Endothelial cell of umbilical vein (primary cell): Measurements from ENCODE around the gene WNT11. TPM values are rescaled to one million over a fixed set of nuclear protein-coding genes. Genes with fewer than 3 reads are reported as not detected.

Experiments used
- BruUV-seq: library from RNA; stranded (reverse); fragments of 400-500 nt; replicated peaks from 2 replicates; lab custom pipeline; 2021; lab: Mats Ljungman, UMichigan
- CTCF ChIA-PET: fragments of 300-600, 350-600 bp; sonication (Branson Sonifier 250); formaldehyde crosslinking; loops from one replicate; lab custom pipeline; 2021; ENCODE audit warnings: antibody characterized with exemption, inconsistent platforms; lab: Charles Lee
- POLR2A ChIA-PET: fragments of 300-600, 350-600 bp; sonication (Branson Sonifier 250); formaldehyde crosslinking; loops from one replicate; lab custom pipeline; 2021; ENCODE audit warnings: antibody characterized with exemption, inconsistent platforms; lab: Charles Lee
- DNase-seq: peaks from one replicate; pipeline ENCODE4 v3.0.0-alpha.2; 2011; ENCODE audit warnings: low read depth, low spot score
- FAIRE-seq: peaks from 2 replicates; lab custom pipeline; 2011; peaks lifted over from hg19 to GRCh38; lab: Jason Lieb, UNC
- H2AFZ ChIP-seq: 2 replicates; pipeline ENCODE4 v1.6.0; 2012; ENCODE audit warnings: low read depth, low read length, control low read depth, inconsistent platforms
- H3K27ac ChIP-seq: 2 replicates; pipeline ENCODE4 v1.5.1; 2011; ENCODE audit warnings: low read depth, mild to moderate bottlenecking, control low read depth, low read length, moderate library complexity; ENCODE audit not compliant: insufficient read depth
- H3K27me3 ChIP-seq, 2 experiments: 2 replicates each; pipeline versions ENCODE4 v1.6.0 to v1.6.1; 2011; ENCODE audit warnings: low read length in 2 of 2, mixed read lengths in 1 of 2; ENCODE audit not compliant: control insufficient read depth in 2 of 2, insufficient read depth in 2 of 2
- H3K36me3 ChIP-seq, 2 experiments: 2 replicates in 1 of 2; 3 replicates in 1 of 2; pipeline ENCODE4 v1.5.1; 2011; ENCODE audit warnings: low read length in 2 of 2, mild to moderate bottlenecking in 1 of 2, moderate library complexity in 1 of 2; ENCODE audit not compliant: control insufficient read depth in 2 of 2, insufficient read depth in 2 of 2; ENCODE audit errors: extremely low read depth in 1 of 2
- H3K4me1 ChIP-seq: 3 replicates; pipeline ENCODE4 v1.5.1; 2011; ENCODE audit warnings: mild to moderate bottlenecking, low read length; ENCODE audit not compliant: control insufficient read depth, insufficient read depth; ENCODE audit errors: extremely low read depth
- H3K4me2 ChIP-seq: 2 replicates; pipeline ENCODE4 v1.6.1; 2011; ENCODE audit warnings: low read length, control low read depth, mixed read lengths; ENCODE audit not compliant: insufficient read depth
- H3K4me3 ChIP-seq, 3 experiments: fragments of 200-600 bp in 1 of 3; sonication (generic), shearing (Covaris generic) in 1 of 3; replicated peaks in 1 of 3; 2 replicates each; pipeline ENCODE4 v1.5.1; 2011 to 2016; ENCODE audit warnings: control low read depth in 3 of 3, low read length in 3 of 3, mild to moderate bottlenecking in 2 of 3, inconsistent platforms in 1 of 3, low read depth in 1 of 3, moderate library complexity in 1 of 3; ENCODE audit not compliant: insufficient read depth in 1 of 3
- H3K79me2 ChIP-seq: 2 replicates; pipeline ENCODE4 v1.6.0; 2012; ENCODE audit warnings: low read length, inconsistent platforms; ENCODE audit not compliant: control insufficient read depth, insufficient read depth
- H3K9ac ChIP-seq: replicated peaks from 2 replicates; pipeline ENCODE3; 2011; ENCODE audit warnings: low read length, control low read depth; ENCODE audit not compliant: insufficient read depth; ENCODE audit errors: extremely low read depth
- H3K9me1 ChIP-seq: replicated peaks from 3 replicates; pipeline ENCODE4 v1.6.0; 2011; ENCODE audit warnings: mild to moderate bottlenecking, low read length; ENCODE audit not compliant: control insufficient read depth, insufficient read depth; ENCODE audit errors: extremely low read depth
- H3K9me3 ChIP-seq: replicated peaks from 2 replicates; pipeline ENCODE4 v1.5.1; 2012; ENCODE audit warnings: low read length, inconsistent platforms; ENCODE audit not compliant: control insufficient read depth, insufficient read depth
- H4K20me1 ChIP-seq: replicated peaks from 2 replicates; pipeline ENCODE3; 2011; ENCODE audit warnings: mild to moderate bottlenecking, low read length; ENCODE audit not compliant: control insufficient read depth, insufficient read depth; ENCODE audit errors: extremely low read depth
- CTCF ChIP-seq, 2 donors: IDR thresholded peaks; 1 replicate in 1 of 2; 2 replicates in 1 of 2; pipeline ENCODE4 v1.5.1; 2011; ENCODE audit warnings: low read length in 2 of 2, mild to moderate bottlenecking in 2 of 2, moderate library complexity in 2 of 2, control low read depth in 1 of 2, inconsistent platforms in 1 of 2, low read depth in 1 of 2; ENCODE audit not compliant: insufficient read depth in 1 of 2; ENCODE audit errors: extremely low read depth in 1 of 2
- EZH2 ChIP-seq: IDR thresholded peaks from 2 replicates; pipeline ENCODE4 v1.6.1; 2012; ENCODE audit warnings: borderline replicate concordance, low read depth, mild to moderate bottlenecking, moderate library complexity, low read length, inconsistent platforms; ENCODE audit not compliant: severe bottlenecking
- FOS ChIP-seq: IDR thresholded peaks from 2 replicates; pipeline ENCODE4 v1.6.1; 2011; ENCODE audit warnings: mild to moderate bottlenecking, low read length, moderate library complexity, borderline replicate concordance; ENCODE audit not compliant: insufficient read depth
- MYC ChIP-seq: IDR thresholded peaks from one replicate; pipeline ENCODE4 v1.6.1; 2011; ENCODE audit warnings: mild to moderate bottlenecking, low read depth, low read length
- POLR2A ChIP-seq: IDR thresholded peaks from 2 replicates; pipeline ENCODE4 v1.6.1; 2012; ENCODE audit warnings: low read depth, mild to moderate bottlenecking, control low read depth, low read length
- POLR2AphosphoS5 ChIP-seq: IDR thresholded peaks from 2 replicates; pipeline ENCODE4 v1.6.1; 2012; ENCODE audit warnings: low read depth, mild to moderate bottlenecking, control low read depth, low read length, moderate library complexity; ENCODE audit not compliant: insufficient read depth
- dilution Hi-C: fragments of 300-500 bp; cut with MboI; formaldehyde crosslinking; loops from one replicate; pipeline ENCODE4 v1.15.0; 2019; ENCODE audit warnings: low sequenced_read_pairs; ENCODE audit not compliant: extremely low pct_ligation_motif_present
- intact Hi-C: fragments of 100-400 bp; cut with micrococcal nuclease; formaldehyde crosslinking; loops from one replicate; pipeline ENCODE4 v1.10.0; 2022
- polyA plus RNA-seq, 4 experiments: library from polyadenylated mRNA; depleted of rRNA in 3 of 4; stranded (reverse) in 3 of 4; unstranded in 1 of 4; fragments of >200 nt; gene quantifications; 2 replicates each; pipeline versions ENCODE4 v1.2.1 to v1.2.3, GENCODE V29; 2011 to 2012; ENCODE audit warnings: missing spikeins in 1 of 4
- total RNA-seq: library from RNA; stranded (reverse); gene quantifications from 2 replicates; pipeline ENCODE4 v1.2.3, GENCODE V29; 2021

Gene WNT11
- total and polyA plus RNA-seq, 2 donors (not counting 3 experiments of a cell fraction or from before 2014, with no cell fraction given): not detected

- peaks cover 34 to 45% of the 10 kb centered on the region in 2 experiments for H3K27me3 ChIP-seq
- H3K36me3 ChIP-seq: no peaks in the 10 kb centered on the region
- no peaks in the 10 kb centered on the region for H4K20me1 ChIP-seq
- no peaks in the 10 kb centered on the region for H3K79me2 ChIP-seq
- dilution Hi-C loops: no loop called here
- BruUV-seq: no TSS peak
- no peak overlapping the region for H3K4me2 ChIP-seq
- no peak overlapping the region for H3K4me3 ChIP-seq
- intact Hi-C loops: no loop called here
- H3K27ac ChIP-seq: no peak overlapping the region
- H3K9ac ChIP-seq: no peak overlapping the region
- H2AFZ ChIP-seq: no peak overlapping the region
- H3K4me1 ChIP-seq: peaks cover 11% of the 10 kb centered on the region
- ChIA-PET CTCF (interaction anchor here (1.0 to 6.9 kb wide), 4 partner anchors 26 to 489 kb away, joined by 3 to 321 read pairs (median 4); no protein-coding TSS in a partner anchor), POLR2A (no interaction called here)
- FAIRE-seq (no peak), DNase-seq (no peak)
- TF ChIP-seq CTCF (IDR thresholded peaks at IDR 0.05; ENCODE audit: extremely low read depth in 1 of 2, insufficient read depth in 1 of 2, low read depth in 1 of 2, low read length in 2 of 2) (no peak), FOS (no peak), POLR2A (no peak), EZH2 (no peak), MYC (no peak), POLR2AphosphoS5 (no peak)
- H3K9me1 ChIP-seq: no peaks in the 10 kb centered on the region
- no peaks in the 10 kb centered on the region for H3K9me3 ChIP-seq
These were observed 6.1 kb upstream of the WNT11 start for GRCh38 chr11:76212086-76213035.
